NCI-H510A treated with DMSO at 0.1 percent for 48 hours (cell line): ENCODE measurements around the gene ABCA12.

Source experiments
- DNase-seq: peaks from one replicate; lab custom pipeline; 2025; lab: John Stamatoyannopoulos, UW

Gene ABCA12

GRCh38 chr2:214934006-214934405 is 204.4 kb downstream of the ABCA12 start:
- DNase-seq, result no peak

GRCh38 chr2:214904634-214905033 is 233.8 kb downstream of the ABCA12 start:
- no peak for DNase-seq

GRCh38 chr2:214904176-214904575 is 234.2 kb downstream of the ABCA12 start:
- DNase-seq, result no peak

- no peak for DNase-seq
These were observed 236.1 kb downstream of the ABCA12 start for GRCh38 chr2:214902286-214902685.

GRCh38 chr2:214899751-214900150 is 238.7 kb downstream of the ABCA12 start:
- DNase-seq, result no peak

- no peak for DNase-seq
These were observed 242.2 kb downstream of the ABCA12 start for GRCh38 chr2:214896274-214896673.

- DNase-seq, result no peak
These were observed 243.0 kb downstream of the ABCA12 start for GRCh38 chr2:214895469-214895868.

GRCh38 chr2:214889301-214889700 is 249.1 kb downstream of the ABCA12 start:
- DNase-seq, result no peak

GRCh38 chr2:214881647-214882202 is 256.7 kb downstream of the ABCA12 start:
- no peak for DNase-seq
